HepG2 (cell line): ENCODE data around the gene KAZALD1. TPM values are rescaled to one million over a fixed set of nuclear protein-coding genes. Genes with fewer than 3 reads are reported as not detected.

Experiments
- ATAC-seq: fragments of 200-7000 bp; cut with Tn5 transposase; 3 replicates; pipeline ENCODE4 v1.9.1; 2020; ENCODE audit warnings: mild to moderate bottlenecking, moderate library complexity
- BruUV-seq: library from RNA; stranded (reverse); fragments of 400-500 nt; replicated peaks from 2 replicates; lab custom pipeline; 2021; lab: Mats Ljungman, UMichigan
- CTCF ChIA-PET: fragments of 300-600 bp; formaldehyde crosslinking; extraction: SDS; loops from one replicate; lab custom pipeline; 2021; ENCODE audit warnings: low total read pairs, inconsistent platforms, low intra/inter-chr PET ratio; lab: Yijun Ruan, JAX
- POLR2A ChIA-PET: fragments of 350-600 bp; sonication (Branson Sonifier 250); formaldehyde crosslinking; loops from one replicate; lab custom pipeline; 2020; ENCODE audit warnings: antibody characterized with exemption, inconsistent platforms; lab: Yijun Ruan, JAX
- DNase-seq: peaks from one replicate; pipeline ENCODE4 v3.0.0-alpha.2; 2015; ENCODE audit warnings: low spot score
- FAIRE-seq: peaks from 3 replicates; lab custom pipeline; 2011; peaks lifted over from hg19 to GRCh38; lab: Jason Lieb, UNC
- H2AFZ ChIP-seq: one replicate; pipeline ENCODE4 v1.6.1; 2011; ENCODE audit warnings: low read length, inconsistent platforms
- H3K27ac ChIP-seq: fragments of 300-600 bp; 3 replicates; pipeline ENCODE4 v1.8.0; 2011; ENCODE audit warnings: mixed run types, mild to moderate bottlenecking, mixed read lengths, low read length, inconsistent platforms; ENCODE audit not compliant: insufficient read depth; ENCODE audit errors: extremely low read length
- H3K27me3 ChIP-seq, 2 experiments: fragments of 200-600 bp in 1 of 2; 2 replicates in 1 of 2; 3 replicates in 1 of 2; pipeline versions ENCODE4 v1.6.0 to v1.8.0; 2011; ENCODE audit warnings: low read length in 2 of 2, mild to moderate bottlenecking in 2 of 2, moderate library complexity in 2 of 2, inconsistent platforms in 1 of 2; ENCODE audit not compliant: insufficient read depth in 2 of 2, control insufficient read depth in 1 of 2
- H3K36me3 ChIP-seq, 2 experiments: fragments of 200-600 bp in 1 of 2; replicated peaks in 1 of 2; 2 replicates in 1 of 2; 3 replicates in 1 of 2; pipeline versions ENCODE4 v1.5.1 to v1.8.0; 2011; ENCODE audit warnings: low read length in 2 of 2, inconsistent platforms in 1 of 2; ENCODE audit not compliant: insufficient read depth in 2 of 2, control insufficient read depth in 1 of 2
- H3K4me1 ChIP-seq: 2 replicates; pipeline ENCODE4 v1.5.1; 2012; ENCODE audit warnings: low read length, inconsistent platforms; ENCODE audit not compliant: insufficient read depth
- H3K4me2 ChIP-seq: 2 replicates; pipeline ENCODE4 v1.6.0; 2011; ENCODE audit warnings: low read depth, low read length, inconsistent platforms
- H3K4me3 ChIP-seq, 3 experiments: fragments of 200-600 bp in 1 of 3; sonication (generic), shearing (Covaris generic) in 1 of 3; replicated peaks in 1 of 3; 2 replicates each; pipeline ENCODE4 v1.5.1; 2011 to 2016; ENCODE audit warnings: low read length in 3 of 3, inconsistent platforms in 2 of 3, low read depth in 2 of 3, mild to moderate bottlenecking in 2 of 3, control low read depth in 1 of 3, mixed read lengths in 1 of 3; ENCODE audit not compliant: insufficient read depth in 1 of 3
- H3K79me2 ChIP-seq: one replicate; pipeline ENCODE4 v1.6.1; 2011; ENCODE audit warnings: low read length, inconsistent platforms; ENCODE audit not compliant: insufficient read depth
- H3K9ac ChIP-seq: 2 replicates; pipeline ENCODE4 v1.6.0; 2011; ENCODE audit warnings: mild to moderate bottlenecking, low read depth, low read length, inconsistent platforms; ENCODE audit not compliant: insufficient read depth
- H3K9me3 ChIP-seq: 2 replicates; pipeline ENCODE4 v1.5.1; 2012; ENCODE audit warnings: mild to moderate bottlenecking, low read length
- H4K20me1 ChIP-seq: 2 replicates; pipeline ENCODE4 v1.6.0; 2011; ENCODE audit warnings: inconsistent platforms, mild to moderate bottlenecking, low read length, moderate library complexity; ENCODE audit not compliant: insufficient read depth
- KDM5A ChIP-seq: fragments of 200-600 bp; sonication (generic); IDR thresholded peaks from 2 replicates; pipeline ENCODE4 v1.7.0; 2018; ENCODE audit warnings: antibody characterized with exemption, mild to moderate bottlenecking, low read length, borderline replicate concordance
- RFXAP ChIP-seq: sonication (generic); formaldehyde crosslinking; IDR thresholded peaks from 2 replicates; pipeline ENCODE4 v1.4.0; 2020; ENCODE audit warnings: missing genetic modification reagents, borderline replicate concordance
- SNAI1 ChIP-seq: sonication (generic); formaldehyde crosslinking; IDR thresholded peaks from 2 replicates; pipeline ENCODE4 v1.5.0; 2020; ENCODE audit warnings: mild to moderate bottlenecking, missing genetic modification reagents, borderline replicate concordance
- SRY ChIP-seq: sonication (generic); formaldehyde crosslinking; IDR thresholded peaks from 2 replicates; pipeline ENCODE4 v1.8.0; 2022; ENCODE audit warnings: mild to moderate bottlenecking, missing genetic modification reagents
- TARDBP ChIP-seq: sonication (generic); formaldehyde crosslinking; IDR thresholded peaks from 2 replicates; pipeline ENCODE4 v1.8.0; 2022; ENCODE audit warnings: mild to moderate bottlenecking, missing genetic modification reagents
- THYN1 ChIP-seq: sonication (generic); formaldehyde crosslinking; IDR thresholded peaks from 2 replicates; pipeline ENCODE4 v1.8.1; 2023; ENCODE audit warnings: low read depth, mild to moderate bottlenecking, moderate library complexity, missing genetic modification reagents, borderline replicate concordance
- TMF1 ChIP-seq: sonication (generic); formaldehyde crosslinking; IDR thresholded peaks from 2 replicates; pipeline ENCODE4 v1.8.1; 2022; ENCODE audit warnings: low read depth, missing genetic modification reagents
- ZIK1 ChIP-seq: sonication (generic); formaldehyde crosslinking; IDR thresholded peaks from 2 replicates; pipeline ENCODE4 v1.5.0; 2020; ENCODE audit warnings: mild to moderate bottlenecking, low read depth, missing genetic modification reagents, borderline replicate concordance
- ZNF331 ChIP-seq: sonication (generic); formaldehyde crosslinking; IDR thresholded peaks from 2 replicates; pipeline ENCODE4 v1.4.0; 2020; ENCODE audit warnings: missing genetic modification reagents
- ZNF431 ChIP-seq: sonication (generic); formaldehyde crosslinking; IDR thresholded peaks from 2 replicates; pipeline ENCODE4 v1.9.0; 2022; ENCODE audit warnings: missing genetic modification reagents, low read depth, mild to moderate bottlenecking, borderline replicate concordance
- ZNF577 ChIP-seq: sonication (generic); formaldehyde crosslinking; IDR thresholded peaks from 2 replicates; pipeline ENCODE4 v1.4.0; 2020; ENCODE audit warnings: mild to moderate bottlenecking, low read depth, missing genetic modification reagents, borderline replicate concordance
- ZNF672 ChIP-seq: sonication (generic); formaldehyde crosslinking; IDR thresholded peaks from 2 replicates; pipeline ENCODE4 v1.8.1; 2022; ENCODE audit warnings: missing genetic modification reagents
- WGBS: methylation state at CpG from one replicate; pipeline ENCODE4 v1.1.6; 2017; ENCODE audit warnings: low lambda C conversion rate; 5-methylcytosine and 5-hydroxymethylcytosine counted together
- in situ Hi-C: cut with HindIII; loops from 2 replicates; pipeline ENCODE4 v1.10.0; 2017; ENCODE audit warnings: low pct_unique_long_range_greater_than_20kb; ENCODE audit not compliant: extremely low pct_ligation_motif_present
- intact Hi-C: fragments of 100-400 bp; cut with micrococcal nuclease; formaldehyde crosslinking; loops from one replicate; pipeline ENCODE4 v1.10.0; 2022; ENCODE audit not compliant: unreplicated experiment
- polyA plus RNA-seq, 8 experiments: library from polyadenylated mRNA; depleted of rRNA in 3 of 8; stranded (reverse) in 7 of 8; unstranded in 1 of 8; fragments of >200 nt; fragmentation: Illumina TruSeq in 4 of 8; extraction: Trizol in 4 of 8; gene quantifications; 2 replicates each; pipeline versions ENCODE4 v1.2.1 to v1.2.3, GENCODE V29; 2011 to 2016; ENCODE audit warnings: low read depth in 4 of 8, missing spikeins in 1 of 8, mixed read lengths in 1 of 8; ENCODE audit not compliant: insufficient read depth in 1 of 8
- total RNA-seq, 5 experiments: library from RNA; depleted of rRNA; stranded (reverse); fragments of >200 nt; fragmentation: Illumina TruSeq; extraction: Trizol; gene quantifications; 2 replicates each; pipeline ENCODE4 v1.2.3, GENCODE V29; 2016; ENCODE audit warnings: low read depth in 1 of 5
- TF ChIP-seq, protein P1 (sequence below): sonication (generic); formaldehyde crosslinking; IDR thresholded peaks from 2 replicates; pipeline ENCODE4 v1.9.0; 2022; ENCODE audit warnings: missing genetic modification reagents, mild to moderate bottlenecking, borderline replicate concordance
- TF ChIP-seq, protein P2 (sequence below): sonication (generic); formaldehyde crosslinking; IDR thresholded peaks from 2 replicates; pipeline ENCODE4 v1.4.0; 2020; ENCODE audit warnings: missing genetic modification reagents

The KAZALD1 gene
- total and polyA plus RNA-seq, 2 of the 13 experiments (the other 11 are each of a cell fraction or from before 2014, with no cell fraction given), result 16.7 to 27.7 TPM

DNA sequence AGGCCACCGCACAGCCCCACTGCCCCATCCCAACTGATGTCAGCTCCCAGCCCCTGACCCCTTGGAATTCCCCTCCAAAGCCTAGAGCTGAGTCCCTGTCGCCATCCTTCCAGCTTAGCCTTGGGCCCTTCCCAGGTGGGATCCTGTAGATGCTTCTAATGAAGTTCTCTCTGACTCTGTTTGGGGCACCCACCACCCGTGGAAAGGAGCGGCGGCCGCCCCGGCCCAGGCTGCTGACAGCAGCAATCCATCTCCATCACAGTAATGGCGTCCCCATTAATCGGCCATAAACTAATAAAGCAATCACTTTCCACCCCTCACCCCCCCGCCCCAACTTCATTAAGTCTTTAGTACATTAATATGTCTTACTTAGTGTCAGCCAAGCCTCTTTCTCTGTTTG lies 25.6 kb downstream of the KAZALD1 start:
- DNase-seq, result no peak
- H2AFZ ChIP-seq, result no peak overlapping the region
- POLR2A ChIA-PET, result no interaction called here
- 37% methylated on average over 10 of the region's 10 CpGs for WGBS
- intact Hi-C loops, result no loop called here
- BruUV-seq, result no TSS peak
- no peak overlapping the region for H3K27ac ChIP-seq
- TF ChIP-seq, protein P1, sequence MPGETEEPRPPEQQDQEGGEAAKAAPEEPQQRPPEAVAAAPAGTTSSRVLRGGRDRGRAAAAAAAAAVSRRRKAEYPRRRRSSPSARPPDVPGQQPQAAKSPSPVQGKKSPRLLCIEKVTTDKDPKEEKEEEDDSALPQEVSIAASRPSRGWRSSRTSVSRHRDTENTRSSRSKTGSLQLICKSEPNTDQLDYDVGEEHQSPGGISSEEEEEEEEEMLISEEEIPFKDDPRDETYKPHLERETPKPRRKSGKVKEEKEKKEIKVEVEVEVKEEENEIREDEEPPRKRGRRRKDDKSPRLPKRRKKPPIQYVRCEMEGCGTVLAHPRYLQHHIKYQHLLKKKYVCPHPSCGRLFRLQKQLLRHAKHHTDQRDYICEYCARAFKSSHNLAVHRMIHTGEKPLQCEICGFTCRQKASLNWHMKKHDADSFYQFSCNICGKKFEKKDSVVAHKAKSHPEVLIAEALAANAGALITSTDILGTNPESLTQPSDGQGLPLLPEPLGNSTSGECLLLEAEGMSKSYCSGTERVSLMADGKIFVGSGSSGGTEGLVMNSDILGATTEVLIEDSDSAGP (CRISPR knock-in tag), result no peak
- TF ChIP-seq ZNF331 (CRISPR knock-in tag) (no peak), TMF1 (CRISPR knock-in tag) (no peak), TARDBP (CRISPR knock-in tag) (no peak), SRY (no peak)
- TF ChIP-seq, all 625 proteins: peak for 0
- in situ Hi-C loops, result no loop called here
- no peak overlapping the region for H3K4me2 ChIP-seq
- H3K9me3 ChIP-seq, result no peaks in the 10 kb centered on the region
- peaks cover 7% of the 10 kb centered on the region for H3K4me1 ChIP-seq
- no peak for FAIRE-seq
- no peaks in the 10 kb centered on the region for H3K79me2 ChIP-seq
- no peak overlapping the region for H3K4me3 ChIP-seq
- CTCF ChIA-PET, result no interaction called here
- no peaks in the 10 kb centered on the region for H4K20me1 ChIP-seq
- peaks cover 10 to 77% of the 10 kb centered on the region in 2 experiments for H3K27me3 ChIP-seq
- H3K9ac ChIP-seq, result no peak overlapping the region
- H3K36me3 ChIP-seq, result no peaks in the 10 kb centered on the region
- no peak for ATAC-seq

DNA sequence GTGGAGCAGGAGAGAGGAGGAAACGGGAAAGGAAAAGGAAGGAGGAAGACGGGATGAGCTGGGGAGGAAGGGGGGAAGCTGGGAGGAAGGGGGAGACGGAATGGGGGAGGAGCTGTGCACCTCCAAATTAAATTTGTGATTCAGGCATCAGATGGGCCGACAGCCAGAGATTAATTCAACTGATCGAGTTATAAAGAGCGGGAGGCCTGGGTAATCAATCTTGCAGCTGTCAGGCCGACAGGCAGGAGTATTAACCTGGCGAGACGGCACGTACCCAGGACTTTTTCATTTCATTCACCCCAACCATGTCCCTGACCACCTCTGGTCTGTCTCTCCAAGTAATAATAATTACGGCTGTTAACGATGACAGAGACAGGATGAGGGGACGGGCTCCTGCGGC lies 26.2 kb downstream of the KAZALD1 start:
- Histone ChIP-seq H3K4me1 (peaks cover 13% of the 10 kb centered on the region), H3K79me2 (no peaks in the 10 kb centered on the region), H3K4me2 (no peak overlapping the region), H3K36me3 (no peaks in the 10 kb centered on the region), H3K27me3 (peaks cover 10 to 79% of the 10 kb centered on the region in 2 experiments), H3K27ac (no peak overlapping the region), H3K9me3 (no peaks in the 10 kb centered on the region), H3K9ac (no peak overlapping the region), H3K4me3 (no peak overlapping the region), H2AFZ (no peak overlapping the region), H4K20me1 (no peaks in the 10 kb centered on the region)
- ATAC-seq (no peak), DNase-seq (no peak), FAIRE-seq (no peak)
- in situ Hi-C loops, result no loop called here
- 42% methylated on average over 13 of the region's 14 CpGs for WGBS
- CTCF ChIA-PET, result no interaction called here
- POLR2A ChIA-PET, result no interaction called here
- BruUV-seq, result no TSS peak
- intact Hi-C loops, result no loop called here
- TF ChIP-seq ZIK1, result no peak
- no peak for TF ChIP-seq SNAI1 (CRISPR knock-in tag)
- no peak for TF ChIP-seq RFXAP (CRISPR knock-in tag)
- TF ChIP-seq, protein P2, sequence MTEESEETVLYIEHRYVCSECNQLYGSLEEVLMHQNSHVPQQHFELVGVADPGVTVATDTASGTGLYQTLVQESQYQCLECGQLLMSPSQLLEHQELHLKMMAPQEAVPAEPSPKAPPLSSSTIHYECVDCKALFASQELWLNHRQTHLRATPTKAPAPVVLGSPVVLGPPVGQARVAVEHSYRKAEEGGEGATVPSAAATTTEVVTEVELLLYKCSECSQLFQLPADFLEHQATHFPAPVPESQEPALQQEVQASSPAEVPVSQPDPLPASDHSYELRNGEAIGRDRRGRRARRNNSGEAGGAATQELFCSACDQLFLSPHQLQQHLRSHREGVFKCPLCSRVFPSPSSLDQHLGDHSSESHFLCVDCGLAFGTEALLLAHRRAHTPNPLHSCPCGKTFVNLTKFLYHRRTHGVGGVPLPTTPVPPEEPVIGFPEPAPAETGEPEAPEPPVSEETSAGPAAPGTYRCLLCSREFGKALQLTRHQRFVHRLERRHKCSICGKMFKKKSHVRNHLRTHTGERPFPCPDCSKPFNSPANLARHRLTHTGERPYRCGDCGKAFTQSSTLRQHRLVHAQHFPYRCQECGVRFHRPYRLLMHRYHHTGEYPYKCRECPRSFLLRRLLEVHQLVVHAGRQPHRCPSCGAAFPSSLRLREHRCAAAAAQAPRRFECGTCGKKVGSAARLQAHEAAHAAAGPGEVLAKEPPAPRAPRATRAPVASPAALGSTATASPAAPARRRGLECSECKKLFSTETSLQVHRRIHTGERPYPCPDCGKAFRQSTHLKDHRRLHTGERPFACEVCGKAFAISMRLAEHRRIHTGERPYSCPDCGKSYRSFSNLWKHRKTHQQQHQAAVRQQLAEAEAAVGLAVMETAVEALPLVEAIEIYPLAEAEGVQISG (CRISPR knock-in tag), result no peak
- no peak for TF ChIP-seq KDM5A
- TF ChIP-seq ZNF431, result no peak
- TF ChIP-seq ZNF577 (CRISPR knock-in tag), result no peak
- no peak for TF ChIP-seq THYN1
- no peak for TF ChIP-seq ZNF672 (CRISPR knock-in tag)
